Lung microvascular endothelial cell (primary cell): ENCODE measurements around the gene ZNF446. TPM values are rescaled to one million over a fixed set of nuclear protein-coding genes. Genes with fewer than 3 reads are reported as not detected.

Source experiments
- DNase-seq, 2 donors: peaks; one replicate each; pipeline versions ENCODE4 v3.0.0 to v3.0.0-alpha.2; 2010; ENCODE audit warnings: low read depth in 2 of 2
- total RNA-seq: library from RNA; depleted of rRNA; stranded (reverse); fragments of >200 nt; gene quantifications from 2 replicates; pipeline ENCODE4 v1.2.1, GENCODE V29; 2014

The ZNF446 gene
- total RNA-seq, 1 donor from 2014 or later = 3.0 TPM

DNA sequence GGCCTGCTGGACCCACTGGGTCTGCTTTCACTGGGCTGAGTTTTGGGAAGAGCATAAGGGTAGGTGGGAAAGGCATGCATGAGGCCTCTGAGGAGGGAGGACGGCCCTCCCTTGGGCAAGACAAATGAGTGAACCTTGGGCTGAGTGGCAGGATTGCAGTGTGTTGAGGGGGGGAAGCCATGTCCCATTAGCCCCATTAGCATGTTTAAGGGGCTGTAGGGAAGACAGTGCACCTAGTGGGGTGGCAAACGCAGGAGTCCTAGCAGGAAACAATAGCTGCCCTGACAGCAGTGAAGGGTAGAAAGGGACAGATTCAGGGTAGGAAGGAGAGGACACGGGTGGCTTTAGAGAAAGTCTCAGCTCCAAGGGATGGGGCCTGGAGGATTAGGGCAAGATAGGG is 46.6 kb downstream of the ZNF446 start:
- no peak for DNase-seq

DNA sequence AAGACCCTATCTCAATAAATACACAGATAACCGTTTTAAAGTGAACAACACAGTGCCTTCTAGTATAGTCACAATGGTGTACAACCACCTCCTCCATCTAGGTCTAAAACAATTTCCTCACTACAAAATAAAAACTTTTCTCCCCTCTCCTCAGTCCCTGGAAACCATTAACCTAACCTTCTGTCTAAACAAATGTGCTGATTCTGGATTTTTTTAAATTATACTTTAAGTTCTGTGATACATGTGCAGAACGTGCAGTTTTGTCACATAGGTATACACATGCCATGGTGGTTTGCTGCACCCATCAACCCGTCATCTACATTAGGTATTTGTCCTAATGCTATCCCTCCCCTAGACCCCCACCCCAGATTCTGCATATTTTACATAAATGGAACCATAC is 53.3 kb downstream of the ZNF446 start:
- no peak for DNase-seq

Other genes starting within 250 kb of the ZNF446 start
- 41.4 and 58.5 TPM in 2 replicates for gene ZNF544, start 247.4 kb upstream of the ZNF446 start, total RNA-seq
- gene ZNF8, start 197.4 kb upstream of the ZNF446 start, total RNA-seq = 2.6 and 4.2 TPM in 2 replicates
- 11.1 and 19.4 TPM in 2 replicates for gene ERVK3-1, start 171.0 kb upstream of the ZNF446 start, total RNA-seq
- gene ZSCAN22, start 149.4 kb upstream of the ZNF446 start, total RNA-seq = 1.3 and 2.0 TPM in 2 replicates
- 2.0 and 4.6 TPM in 2 replicates for gene A1BG, start 122.9 kb upstream of the ZNF446 start, total RNA-seq
- gene ZNF497, start 113.6 kb upstream of the ZNF446 start, total RNA-seq = 0.65 and 0.99 TPM in 2 replicates
- 0.87 and 1.6 TPM in 2 replicates for gene ZNF837, start 95.3 kb upstream of the ZNF446 start, total RNA-seq
- gene RPS5, start 89.1 kb upstream of the ZNF446 start, total RNA-seq = 2,255 and 2,472 TPM in 2 replicates
- not detected in 2 replicates for gene RNF225, start 80.7 kb upstream of the ZNF446 start, total RNA-seq
- gene ZNF584, start 67.7 kb upstream of the ZNF446 start, total RNA-seq = 5.9 and 9.1 TPM in 2 replicates
- 4.1 and 6.9 TPM in 2 replicates for gene ZNF132, start 36.2 kb upstream of the ZNF446 start, total RNA-seq
- gene ZNF324B, start 24.7 kb upstream of the ZNF446 start, total RNA-seq = 4.8 and 7.1 TPM in 2 replicates
- gene ZNF324, start 9.3 kb upstream of the ZNF446 start, total RNA-seq = 7.6 and 11.9 TPM in 2 replicates
- 6.1 and 8.1 TPM in 2 replicates for gene SLC27A5, start 35.6 kb downstream of the ZNF446 start, total RNA-seq
- gene ZBTB45, start 43.5 kb downstream of the ZNF446 start, total RNA-seq = 3.7 and 5.0 TPM in 2 replicates
- 275 and 278 TPM in 2 replicates for gene TRIM28, start 67.7 kb downstream of the ZNF446 start, total RNA-seq
- gene CHMP2A, start 78.8 kb downstream of the ZNF446 start, total RNA-seq = 86.1 and 93.5 TPM in 2 replicates
- 50.1 and 66.7 TPM in 2 replicates for gene UBE2M, start 82.3 kb downstream of the ZNF446 start, total RNA-seq
- gene MZF1, start 97.0 kb downstream of the ZNF446 start, total RNA-seq = 5.4 and 7.5 TPM in 2 replicates